Uterus (tissue), 2 donors: ENCODE measurements around the gene SYDE2.

Experiments
- POLR2A ChIP-seq, 2 donors: fragments of 450-650 bp; IDR thresholded peaks; one replicate each; pipeline ENCODE4 v1.6.1; 2016; ENCODE audit warnings: antibody characterized with exemption in 2 of 2, mild to moderate bottlenecking in 1 of 2, moderate library complexity in 1 of 2
- TF ChIP-seq, protein P1 (sequence below), 4 experiments: fragments of 200-600 bp in 2 of 4; fragments of 450-650 bp in 2 of 4; sonication (generic) in 2 of 4; IDR thresholded peaks; one replicate each; pipeline ENCODE4 v1.5.1; 2016 to 2019; ENCODE audit warnings: antibody characterized with exemption in 4 of 4, mild to moderate bottlenecking in 2 of 4, moderate library complexity in 1 of 4

DNA sequence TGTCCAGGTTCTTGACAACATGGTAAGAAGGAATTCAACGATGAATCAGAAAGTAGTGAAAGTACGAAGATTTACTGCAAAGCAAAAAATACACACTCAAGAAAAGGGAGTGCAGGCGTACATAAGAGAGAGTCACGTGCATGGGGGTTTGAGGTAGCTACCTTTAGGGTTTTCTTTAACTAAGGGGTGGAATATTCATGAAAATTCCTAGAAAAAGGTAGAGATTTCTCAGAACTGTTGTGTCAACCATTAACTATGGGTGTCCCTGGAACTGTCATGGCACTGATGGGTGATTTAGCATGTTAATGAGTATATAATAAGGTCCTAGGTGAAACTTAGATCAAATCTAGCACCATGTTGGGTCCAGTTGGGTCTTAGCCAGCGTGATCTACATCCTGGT lies 22.5 kb upstream of the SYDE2 start:
- TF ChIP-seq, protein P1, sequence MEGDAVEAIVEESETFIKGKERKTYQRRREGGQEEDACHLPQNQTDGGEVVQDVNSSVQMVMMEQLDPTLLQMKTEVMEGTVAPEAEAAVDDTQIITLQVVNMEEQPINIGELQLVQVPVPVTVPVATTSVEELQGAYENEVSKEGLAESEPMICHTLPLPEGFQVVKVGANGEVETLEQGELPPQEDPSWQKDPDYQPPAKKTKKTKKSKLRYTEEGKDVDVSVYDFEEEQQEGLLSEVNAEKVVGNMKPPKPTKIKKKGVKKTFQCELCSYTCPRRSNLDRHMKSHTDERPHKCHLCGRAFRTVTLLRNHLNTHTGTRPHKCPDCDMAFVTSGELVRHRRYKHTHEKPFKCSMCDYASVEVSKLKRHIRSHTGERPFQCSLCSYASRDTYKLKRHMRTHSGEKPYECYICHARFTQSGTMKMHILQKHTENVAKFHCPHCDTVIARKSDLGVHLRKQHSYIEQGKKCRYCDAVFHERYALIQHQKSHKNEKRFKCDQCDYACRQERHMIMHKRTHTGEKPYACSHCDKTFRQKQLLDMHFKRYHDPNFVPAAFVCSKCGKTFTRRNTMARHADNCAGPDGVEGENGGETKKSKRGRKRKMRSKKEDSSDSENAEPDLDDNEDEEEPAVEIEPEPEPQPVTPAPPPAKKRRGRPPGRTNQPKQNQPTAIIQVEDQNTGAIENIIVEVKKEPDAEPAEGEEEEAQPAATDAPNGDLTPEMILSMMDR (IDR thresholded peaks at IDR 0.05), result no peak
- no peak for TF ChIP-seq POLR2A (IDR thresholded peaks at IDR 0.05)
